ENCODE measurements around the gene CCR5AS.
A peak's percentile ranks its signal among the peaks of the same experiment; 100 is the strongest.
"Not testable (repeated sequence)": the region's sequence is repeated elsewhere in the genome, so short reads cannot be mapped to it uniquely, and the experiment has no call there.

Gene CCR5AS

DNA sequence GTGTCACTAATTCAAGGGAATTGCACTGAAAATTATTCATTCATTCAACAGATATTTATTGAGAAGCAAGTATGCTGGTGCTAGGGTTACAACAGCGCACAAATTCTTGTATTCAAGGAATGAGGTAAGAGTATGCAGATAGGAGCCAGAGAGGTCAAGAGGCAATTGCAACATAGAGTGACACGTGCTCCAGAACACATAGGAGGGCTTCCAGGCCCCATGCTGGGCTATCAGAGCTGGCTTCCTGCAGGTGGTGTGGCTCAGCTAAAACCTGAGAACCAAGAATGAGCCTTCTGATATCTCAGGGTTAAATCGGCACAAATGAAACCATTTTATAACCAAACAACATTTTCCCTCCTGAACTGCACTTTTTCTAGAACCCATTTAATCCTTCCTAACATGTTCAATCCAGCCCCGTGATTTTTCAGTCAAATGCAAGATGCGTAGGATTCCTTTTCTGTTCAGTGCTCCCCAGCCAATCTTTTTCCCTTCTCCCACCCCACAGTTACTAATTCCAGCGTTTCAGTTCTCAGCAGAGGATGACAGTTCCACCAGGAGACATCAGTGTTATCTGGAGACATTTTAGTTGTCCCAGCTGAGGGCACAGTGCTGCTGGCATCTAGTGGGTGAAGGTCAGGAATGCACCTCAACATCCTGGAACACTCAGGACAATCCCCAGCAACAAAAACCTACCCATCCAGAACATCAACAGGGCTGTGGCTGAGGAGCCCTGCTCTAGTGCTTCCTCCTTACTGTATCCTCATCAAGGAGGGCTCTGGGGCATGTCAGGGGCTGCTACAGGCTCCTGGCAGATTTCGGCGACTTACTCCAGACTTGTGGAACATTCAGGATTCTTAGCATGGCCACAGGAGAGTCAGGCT, 13.1 kb downstream of the CCR5AS start:
- no peak overlapping the region for H3K9ac ChIP-seq (ENCODE audit: low read depth in 2 of 2, low read length in 2 of 2)
- no peak for DNase-seq
- no peak overlapping the region for H3K4me3 ChIP-seq
- no peaks in the 10 kb centered on the region for H3K4me1 ChIP-seq
- no peaks in the 10 kb centered on the region for H3K27me3 ChIP-seq
- TF ChIP-seq, protein P1, sequence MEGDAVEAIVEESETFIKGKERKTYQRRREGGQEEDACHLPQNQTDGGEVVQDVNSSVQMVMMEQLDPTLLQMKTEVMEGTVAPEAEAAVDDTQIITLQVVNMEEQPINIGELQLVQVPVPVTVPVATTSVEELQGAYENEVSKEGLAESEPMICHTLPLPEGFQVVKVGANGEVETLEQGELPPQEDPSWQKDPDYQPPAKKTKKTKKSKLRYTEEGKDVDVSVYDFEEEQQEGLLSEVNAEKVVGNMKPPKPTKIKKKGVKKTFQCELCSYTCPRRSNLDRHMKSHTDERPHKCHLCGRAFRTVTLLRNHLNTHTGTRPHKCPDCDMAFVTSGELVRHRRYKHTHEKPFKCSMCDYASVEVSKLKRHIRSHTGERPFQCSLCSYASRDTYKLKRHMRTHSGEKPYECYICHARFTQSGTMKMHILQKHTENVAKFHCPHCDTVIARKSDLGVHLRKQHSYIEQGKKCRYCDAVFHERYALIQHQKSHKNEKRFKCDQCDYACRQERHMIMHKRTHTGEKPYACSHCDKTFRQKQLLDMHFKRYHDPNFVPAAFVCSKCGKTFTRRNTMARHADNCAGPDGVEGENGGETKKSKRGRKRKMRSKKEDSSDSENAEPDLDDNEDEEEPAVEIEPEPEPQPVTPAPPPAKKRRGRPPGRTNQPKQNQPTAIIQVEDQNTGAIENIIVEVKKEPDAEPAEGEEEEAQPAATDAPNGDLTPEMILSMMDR (IDR thresholded peaks at IDR 0.05) = no peak
- H3K27ac ChIP-seq = no peak overlapping the region
- no peaks in the 10 kb centered on the region for H3K9me3 ChIP-seq
- no peaks in the 10 kb centered on the region for H3K36me3 ChIP-seq
- intact Hi-C loops (cut with DNase I) = no loop called here

DNA sequence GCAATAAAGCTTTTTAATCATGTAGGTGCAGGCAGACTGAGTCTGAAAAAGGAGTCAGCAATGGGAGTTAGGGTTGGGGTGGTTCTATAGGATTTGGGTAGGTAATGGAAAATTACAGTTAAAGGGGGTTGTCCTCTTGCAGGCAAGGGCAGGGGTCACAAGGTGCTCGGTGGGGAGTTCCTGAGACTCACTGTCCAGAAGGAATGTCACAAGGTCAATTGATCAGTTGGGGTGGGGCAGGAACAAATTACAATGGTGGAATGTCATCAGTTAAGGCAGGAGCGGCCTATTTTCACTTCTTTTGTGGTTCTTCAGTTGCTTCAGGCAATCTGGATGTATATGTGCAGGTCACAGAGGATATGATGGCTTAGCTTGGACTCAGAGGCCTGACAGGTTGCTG, 13.9 kb downstream of the CCR5AS start:
- Histone ChIP-seq H3K4me3 (no peak overlapping the region), H3K9ac (ENCODE audit: low read depth in 2 of 2, low read length in 2 of 2) (no peak overlapping the region), H3K36me3 (no peaks in the 10 kb centered on the region), H3K27ac (no peak overlapping the region), H3K9me3 (no peaks in the 10 kb centered on the region), H3K27me3 (no peaks in the 10 kb centered on the region), H3K4me1 (no peaks in the 10 kb centered on the region)
- intact Hi-C loops (cut with DNase I) = no loop called here
- TF ChIP-seq, protein P1 (IDR thresholded peaks at IDR 0.05) = no peak
- DNase-seq = no peak

DNA sequence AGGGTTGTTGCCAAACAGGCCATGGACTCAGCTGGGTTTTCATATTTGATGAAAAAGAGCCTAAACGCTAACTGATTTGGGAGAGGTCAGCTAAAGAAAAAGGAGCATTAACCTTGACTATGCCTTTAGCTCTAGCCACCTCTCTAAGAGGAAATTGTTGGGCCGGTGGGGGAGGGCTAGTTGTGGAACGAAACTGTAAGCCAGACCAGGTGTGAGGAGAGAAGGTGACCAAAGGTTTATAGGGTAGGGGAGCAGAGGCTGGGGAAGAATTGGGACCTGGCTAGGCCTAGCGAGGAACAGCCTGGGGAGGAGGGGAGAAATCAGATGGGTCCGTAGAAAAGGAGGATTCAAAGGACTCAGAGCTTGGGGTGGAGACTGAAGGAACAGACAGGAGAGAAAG, 15.3 kb downstream of the CCR5AS start:
- H3K9ac ChIP-seq (ENCODE audit: low read depth in 2 of 2, low read length in 2 of 2); H3K36me3 ChIP-seq; H3K9me3 ChIP-seq; intact Hi-C loops (cut with DNase I); H3K27me3 ChIP-seq; H3K4me3 ChIP-seq; DNase-seq; H3K4me1 ChIP-seq; H3K27ac ChIP-seq: not testable (repeated sequence)

DNA sequence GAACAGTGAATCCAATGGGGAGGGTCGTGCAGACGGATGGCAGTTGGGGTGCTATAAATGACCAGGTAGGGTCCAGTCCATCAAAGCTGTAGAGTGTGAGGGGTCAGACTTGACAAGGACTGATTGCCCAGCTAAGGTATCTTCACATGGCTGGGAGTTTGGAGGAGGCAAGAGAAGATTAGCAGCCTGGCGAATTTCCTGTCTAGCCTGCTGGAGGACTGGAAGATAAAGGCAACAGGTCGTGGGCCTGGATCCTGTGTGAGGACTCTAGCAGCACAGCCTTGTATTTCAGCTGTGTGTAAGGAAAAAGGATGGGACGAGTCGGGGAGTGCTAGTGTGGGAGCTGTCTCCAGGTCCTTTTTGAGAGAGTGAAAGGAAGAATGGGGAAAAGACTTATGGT, 17.6 kb downstream of the CCR5AS start:
- Histone ChIP-seq H3K4me1 (peaks cover 6% of the 10 kb centered on the region), H3K4me3 (no peak overlapping the region), H3K27ac (no peak overlapping the region), H3K27me3 (no peaks in the 10 kb centered on the region), H3K36me3 (no peaks in the 10 kb centered on the region), H3K9me3 (no peaks in the 10 kb centered on the region), H3K9ac (ENCODE audit: low read depth in 2 of 2, low read length in 2 of 2) (no peak overlapping the region)
- DNase-seq = no peak
- intact Hi-C loops (cut with DNase I) = no loop called here
- TF ChIP-seq, protein P1 (IDR thresholded peaks at IDR 0.05) = no peak

DNA sequence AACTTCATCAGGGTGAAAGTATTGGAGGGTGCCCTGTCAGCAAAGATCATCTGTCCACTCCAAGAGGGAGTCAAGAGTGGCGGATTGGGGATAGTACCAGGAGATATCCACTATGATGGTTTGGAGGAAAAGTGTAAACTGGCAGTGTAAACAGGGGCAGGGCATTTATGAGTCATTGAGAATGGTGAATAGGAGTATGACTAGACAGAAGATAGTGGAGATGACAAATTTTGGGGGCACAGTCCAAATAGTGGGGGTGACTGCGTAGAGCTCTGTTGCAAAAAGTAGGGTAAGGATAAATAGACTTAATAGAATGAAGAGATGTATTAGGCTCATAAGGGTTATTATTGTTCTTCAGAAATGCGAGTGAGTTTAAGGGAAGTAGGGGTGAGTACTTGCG, 18.0 kb downstream of the CCR5AS start:
- H3K9me3 ChIP-seq; H3K9ac ChIP-seq (ENCODE audit: low read depth in 2 of 2, low read length in 2 of 2); H3K27me3 ChIP-seq; intact Hi-C loops (cut with DNase I); H3K4me3 ChIP-seq; H3K36me3 ChIP-seq; H3K27ac ChIP-seq; DNase-seq; H3K4me1 ChIP-seq: not testable (repeated sequence)

DNA sequence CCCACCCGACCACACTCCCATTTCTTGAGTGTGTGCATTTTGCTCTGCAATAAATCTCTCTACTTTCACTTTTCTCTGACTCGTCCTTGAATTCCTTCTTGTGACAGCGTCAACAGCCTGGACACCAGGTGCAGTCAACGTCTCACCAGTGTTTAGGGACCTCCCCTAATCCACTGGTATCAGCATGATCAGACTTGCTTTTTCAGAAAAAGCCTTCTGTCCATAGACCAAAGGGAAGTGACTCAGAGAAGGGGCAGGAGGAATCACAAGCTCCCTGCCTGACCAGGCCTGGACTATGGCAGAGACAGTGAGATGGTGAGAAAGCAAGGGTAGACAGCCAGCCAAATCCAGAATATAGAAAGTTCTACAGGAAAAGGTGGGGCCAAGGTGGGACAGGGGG, 20.7 kb downstream of the CCR5AS start:
- H3K27ac ChIP-seq = peak overlapping the region; percentile 35
- no peak overlapping the region for H3K4me3 ChIP-seq
- no peak for DNase-seq
- peaks cover 12% of the 10 kb centered on the region for H3K4me1 ChIP-seq
- intact Hi-C loops (cut with DNase I) = no loop called here
- no peaks in the 10 kb centered on the region for H3K27me3 ChIP-seq
- TF ChIP-seq, protein P1 (IDR thresholded peaks at IDR 0.05) = no peak
- H3K9me3 ChIP-seq = no peaks in the 10 kb centered on the region
- no peak overlapping the region for H3K9ac ChIP-seq (ENCODE audit: low read depth in 2 of 2, low read length in 2 of 2)
- H3K36me3 ChIP-seq = no peaks in the 10 kb centered on the region

All from colonic mucosa (tissue), 4 donors.